ENCODE results near the gene CDX1. TPM values are rescaled to one million over a fixed set of nuclear protein-coding genes. Genes with fewer than 3 reads are reported as not detected.

Gene CDX1
- total RNA-seq, 1 donor from 2014 or later = not detected

- peaks cover 33% of the 10 kb centered on the region for H3K36me3 ChIP-seq
- H3K4me3 ChIP-seq = no peak overlapping the region
- no peaks in the 10 kb centered on the region for H3K27me3 ChIP-seq (ENCODE audit: low read depth)
- TF ChIP-seq, protein P1, sequence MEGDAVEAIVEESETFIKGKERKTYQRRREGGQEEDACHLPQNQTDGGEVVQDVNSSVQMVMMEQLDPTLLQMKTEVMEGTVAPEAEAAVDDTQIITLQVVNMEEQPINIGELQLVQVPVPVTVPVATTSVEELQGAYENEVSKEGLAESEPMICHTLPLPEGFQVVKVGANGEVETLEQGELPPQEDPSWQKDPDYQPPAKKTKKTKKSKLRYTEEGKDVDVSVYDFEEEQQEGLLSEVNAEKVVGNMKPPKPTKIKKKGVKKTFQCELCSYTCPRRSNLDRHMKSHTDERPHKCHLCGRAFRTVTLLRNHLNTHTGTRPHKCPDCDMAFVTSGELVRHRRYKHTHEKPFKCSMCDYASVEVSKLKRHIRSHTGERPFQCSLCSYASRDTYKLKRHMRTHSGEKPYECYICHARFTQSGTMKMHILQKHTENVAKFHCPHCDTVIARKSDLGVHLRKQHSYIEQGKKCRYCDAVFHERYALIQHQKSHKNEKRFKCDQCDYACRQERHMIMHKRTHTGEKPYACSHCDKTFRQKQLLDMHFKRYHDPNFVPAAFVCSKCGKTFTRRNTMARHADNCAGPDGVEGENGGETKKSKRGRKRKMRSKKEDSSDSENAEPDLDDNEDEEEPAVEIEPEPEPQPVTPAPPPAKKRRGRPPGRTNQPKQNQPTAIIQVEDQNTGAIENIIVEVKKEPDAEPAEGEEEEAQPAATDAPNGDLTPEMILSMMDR (IDR thresholded peaks at IDR 0.05) = no peak
- no peak overlapping the region for H3K27ac ChIP-seq
- ATAC-seq (no peak), DNase-seq (no peak)
- peaks cover 36% of the 10 kb centered on the region for H3K4me1 ChIP-seq
- intact Hi-C loops (cut with DNase I) = no loop called here
- H3K9me3 ChIP-seq = no peaks in the 10 kb centered on the region
Measured at GRCh38 chr5:150132740-150133139, 33.8 kb upstream of the CDX1 start.

- Histone ChIP-seq H3K9me3 (no peaks in the 10 kb centered on the region), H3K27ac (no peak overlapping the region), H3K27me3 (ENCODE audit: low read depth) (no peaks in the 10 kb centered on the region), H3K4me3 (no peak overlapping the region), H3K4me1 (peaks cover 45% of the 10 kb centered on the region), H3K36me3 (peaks cover 29% of the 10 kb centered on the region)
- DNase-seq = no peak
- intact Hi-C loops (cut with DNase I) = no loop called here
- no peak for ATAC-seq
- TF ChIP-seq, protein P1 (IDR thresholded peaks at IDR 0.05) = no peak
Measured at GRCh38 chr5:150133581-150134197, 32.9 kb upstream of the CDX1 start.

DNA sequence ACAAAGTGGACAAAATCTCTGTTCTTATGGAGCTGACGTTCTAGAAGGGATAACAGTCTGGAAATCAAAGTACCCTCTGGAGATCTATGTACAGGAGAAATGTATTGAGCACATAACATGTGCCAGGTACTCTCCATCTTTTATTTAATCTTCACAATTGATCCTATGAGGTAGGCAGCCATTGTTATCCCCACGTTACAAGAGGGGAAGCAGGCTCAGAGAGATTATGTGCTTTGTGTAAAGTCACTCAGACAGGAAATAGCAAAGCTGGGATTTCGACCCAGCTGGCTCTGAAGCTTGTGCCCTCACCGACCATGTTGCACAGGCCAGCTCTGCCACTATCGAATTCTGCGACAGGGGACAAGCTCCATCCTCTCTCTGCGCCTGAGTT is 32.4 kb upstream of the CDX1 start:
- Histone ChIP-seq H3K27me3 (ENCODE audit: low read depth) (no peaks in the 10 kb centered on the region), H3K27ac (no peak overlapping the region), H3K4me3 (no peak overlapping the region), H3K36me3 (peaks cover 24% of the 10 kb centered on the region), H3K4me1 (peaks cover 50% of the 10 kb centered on the region), H3K9me3 (no peaks in the 10 kb centered on the region)
- intact Hi-C loops (cut with DNase I) = no loop called here
- no peak for ATAC-seq
- DNase-seq = no peak
- TF ChIP-seq, protein P1 (IDR thresholded peaks at IDR 0.05) = no peak

- no peak for ATAC-seq
- H3K27ac ChIP-seq = peak overlapping the region; percentile 73
- intact Hi-C loops (cut with DNase I) = no loop called here
Measured at GRCh38 chr5:150135557-150136304, 30.8 kb upstream of the CDX1 start.

GRCh38 chr5:150136305-150137167 is 30.0 kb upstream of the CDX1 start:
- Histone ChIP-seq H3K27me3 (ENCODE audit: low read depth) (no peaks in the 10 kb centered on the region), H3K4me1 (peaks cover 57% of the 10 kb centered on the region), H3K36me3 (peaks cover 7% of the 10 kb centered on the region), H3K27ac (peak overlapping the region; percentile 73), H3K4me3 (no peak overlapping the region), H3K9me3 (no peaks in the 10 kb centered on the region)
- no peak for ATAC-seq
- TF ChIP-seq, protein P1 (IDR thresholded peaks at IDR 0.05) = no peak
- DNase-seq = no peak
- intact Hi-C loops (cut with DNase I) = no loop called here

More at GRCh38 chr5:150135557-150136304, 30.8 kb upstream of the CDX1 start:
- no peaks in the 10 kb centered on the region for H3K9me3 ChIP-seq
- no peaks in the 10 kb centered on the region for H3K27me3 ChIP-seq (ENCODE audit: low read depth)
- H3K36me3 ChIP-seq = peaks cover 10% of the 10 kb centered on the region
- peaks cover 53% of the 10 kb centered on the region for H3K4me1 ChIP-seq
- H3K4me3 ChIP-seq = no peak overlapping the region
- no peak for DNase-seq
- TF ChIP-seq, protein P1 (IDR thresholded peaks at IDR 0.05) = no peak

Data from lower lobe of right lung (tissue), 2 donors.